Hematopoietic multipotent progenitor cell treated with erythropoietin and hydrocortisone succinate and interleukin-3 and kit ligand, for 17 days (in vitro differentiated cells): ENCODE data around the gene SLC3A2.
A peak's percentile ranks its signal among the peaks of the same experiment; 100 is the strongest.

Experiments used
- DNase-seq: peaks from one replicate; pipeline ENCODE4 v3.0.0-alpha.2; 2015; ENCODE audit warnings: low spot score

The SLC3A2 gene

GRCh38 chr11:62880231-62880802 lies 379 bp upstream of the SLC3A2 start:
- DNase-seq = no peak

- DNase-seq = peak; percentile 93
Measured at GRCh38 chr11:62881579-62882430, 1.1 kb downstream of the SLC3A2 start.

DNA sequence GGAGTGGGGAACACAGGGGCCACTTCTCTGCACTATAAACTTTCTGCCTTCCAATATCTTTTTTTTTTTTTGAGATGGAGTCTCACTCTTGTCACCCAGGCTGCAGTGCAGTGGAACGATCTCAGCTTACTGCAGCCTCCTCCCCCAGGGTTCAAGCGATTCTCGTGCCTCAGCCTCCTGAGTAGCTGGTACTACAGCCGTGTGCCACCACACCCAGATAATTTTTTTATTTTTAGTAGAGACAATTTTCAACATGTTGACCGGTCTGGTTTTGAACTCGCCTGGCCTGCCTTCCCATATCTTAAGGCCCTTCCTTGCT lies 1.7 kb downstream of the SLC3A2 start:
- DNase-seq = peak; percentile 67

DNA sequence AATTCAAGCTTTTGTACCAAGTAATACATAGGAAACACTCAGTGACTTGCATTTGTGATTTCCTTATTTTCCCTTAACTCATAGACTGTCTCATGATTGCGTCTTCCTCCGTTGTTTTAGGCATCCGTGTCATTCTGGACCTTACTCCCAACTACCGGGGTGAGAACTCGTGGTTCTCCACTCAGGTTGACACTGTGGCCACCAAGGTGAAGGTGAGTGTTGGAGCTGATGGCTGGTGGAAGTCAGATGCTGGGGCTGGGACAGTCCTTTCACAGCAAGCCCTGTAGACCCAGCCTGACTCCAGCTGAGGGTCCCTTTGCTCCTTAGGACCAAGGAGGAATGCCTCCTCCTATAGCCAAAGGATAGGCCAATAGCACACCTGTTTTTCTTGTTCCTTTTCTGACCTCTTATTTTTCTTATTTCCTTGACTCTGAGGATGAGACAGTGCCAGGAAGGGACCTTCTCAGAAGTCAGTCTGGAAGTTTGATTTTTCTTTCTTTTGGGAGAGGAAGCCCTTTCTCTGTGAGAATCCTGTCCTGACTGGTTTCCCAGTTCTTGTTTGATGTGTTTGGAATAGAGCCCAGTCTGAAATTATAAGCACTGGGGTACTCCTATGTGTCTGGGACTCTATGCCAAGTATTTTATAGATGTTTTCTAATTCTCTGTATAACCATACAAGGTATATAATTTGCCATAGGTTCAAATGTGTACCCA lies 2.2 kb downstream of the SLC3A2 start:
- DNase-seq = peak; percentile 47

DNA sequence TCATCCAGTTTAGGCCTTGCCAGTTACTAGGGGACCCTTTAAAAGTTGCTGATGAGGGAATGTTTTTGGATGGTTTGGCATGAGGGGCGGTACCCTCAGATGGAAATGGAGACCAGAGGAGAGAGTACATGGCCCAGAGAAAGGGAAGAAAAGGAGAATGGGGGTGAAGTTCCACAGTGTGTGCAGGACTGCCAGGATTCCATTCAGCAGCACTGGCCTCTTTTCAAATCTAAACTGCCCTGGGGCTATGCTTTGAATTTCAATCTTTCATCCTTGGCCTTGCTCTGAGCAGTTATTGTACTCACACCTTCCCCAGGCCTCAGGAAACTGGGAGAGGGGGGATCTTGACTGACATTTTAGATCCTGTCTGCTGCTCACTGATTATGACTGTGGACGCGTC lies 3.0 kb downstream of the SLC3A2 start:
- no peak for DNase-seq

DNA sequence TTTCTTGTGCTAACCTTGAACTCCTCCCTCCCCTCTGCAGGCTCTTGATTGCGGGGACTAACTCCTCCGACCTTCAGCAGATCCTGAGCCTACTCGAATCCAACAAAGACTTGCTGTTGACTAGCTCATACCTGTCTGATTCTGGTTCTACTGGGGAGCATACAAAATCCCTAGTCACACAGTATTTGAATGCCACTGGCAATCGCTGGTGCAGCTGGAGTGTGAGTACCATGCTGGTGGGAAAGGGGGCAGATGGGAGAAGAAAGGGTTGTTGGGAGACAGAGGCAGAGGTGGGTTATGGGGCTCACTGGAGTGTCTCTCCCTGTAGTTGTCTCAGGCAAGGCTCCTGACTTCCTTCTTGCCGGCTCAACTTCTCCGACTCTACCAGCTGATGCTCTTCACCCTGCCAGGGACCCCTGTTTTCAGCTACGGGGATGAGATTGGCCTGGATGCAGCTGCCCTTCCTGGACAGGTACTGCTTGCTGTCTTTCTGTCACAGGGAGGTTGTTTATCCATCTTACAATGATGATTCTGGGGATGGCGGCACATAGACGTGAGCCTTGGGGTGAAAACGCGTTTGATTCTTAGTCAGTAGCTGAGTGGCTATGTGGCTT lies 4.5 kb downstream of the SLC3A2 start:
- DNase-seq = no peak

DNA sequence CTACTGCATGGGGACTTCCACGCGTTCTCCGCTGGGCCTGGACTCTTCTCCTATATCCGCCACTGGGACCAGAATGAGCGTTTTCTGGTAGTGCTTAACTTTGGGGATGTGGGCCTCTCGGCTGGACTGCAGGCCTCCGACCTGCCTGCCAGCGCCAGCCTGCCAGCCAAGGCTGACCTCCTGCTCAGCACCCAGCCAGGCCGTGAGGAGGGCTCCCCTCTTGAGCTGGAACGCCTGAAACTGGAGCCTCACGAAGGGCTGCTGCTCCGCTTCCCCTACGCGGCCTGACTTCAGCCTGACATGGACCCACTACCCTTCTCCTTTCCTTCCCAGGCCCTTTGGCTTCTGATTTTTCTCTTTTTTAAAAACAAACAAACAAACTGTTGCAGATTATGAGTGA lies 7.7 kb downstream of the SLC3A2 start:
- DNase-seq = no peak

DNA sequence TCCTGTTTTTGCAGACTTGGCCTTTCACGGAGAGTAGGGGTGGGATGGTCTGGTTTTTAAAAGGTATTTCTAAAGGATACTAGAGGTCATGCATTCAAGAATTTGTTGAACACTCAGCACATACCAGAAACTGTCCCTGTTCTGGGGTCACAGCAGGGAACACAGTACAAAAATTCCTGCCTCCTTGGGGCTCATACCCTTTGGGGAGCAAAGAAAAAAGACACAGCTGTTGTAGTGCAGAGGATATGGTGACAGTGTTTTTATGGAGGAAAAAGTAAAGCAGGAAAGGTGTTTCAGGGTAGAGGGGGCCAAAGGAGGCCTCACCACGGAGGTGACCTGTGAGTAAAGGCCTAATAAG lies 8.4 kb downstream of the SLC3A2 start:
- DNase-seq = no peak

DNA sequence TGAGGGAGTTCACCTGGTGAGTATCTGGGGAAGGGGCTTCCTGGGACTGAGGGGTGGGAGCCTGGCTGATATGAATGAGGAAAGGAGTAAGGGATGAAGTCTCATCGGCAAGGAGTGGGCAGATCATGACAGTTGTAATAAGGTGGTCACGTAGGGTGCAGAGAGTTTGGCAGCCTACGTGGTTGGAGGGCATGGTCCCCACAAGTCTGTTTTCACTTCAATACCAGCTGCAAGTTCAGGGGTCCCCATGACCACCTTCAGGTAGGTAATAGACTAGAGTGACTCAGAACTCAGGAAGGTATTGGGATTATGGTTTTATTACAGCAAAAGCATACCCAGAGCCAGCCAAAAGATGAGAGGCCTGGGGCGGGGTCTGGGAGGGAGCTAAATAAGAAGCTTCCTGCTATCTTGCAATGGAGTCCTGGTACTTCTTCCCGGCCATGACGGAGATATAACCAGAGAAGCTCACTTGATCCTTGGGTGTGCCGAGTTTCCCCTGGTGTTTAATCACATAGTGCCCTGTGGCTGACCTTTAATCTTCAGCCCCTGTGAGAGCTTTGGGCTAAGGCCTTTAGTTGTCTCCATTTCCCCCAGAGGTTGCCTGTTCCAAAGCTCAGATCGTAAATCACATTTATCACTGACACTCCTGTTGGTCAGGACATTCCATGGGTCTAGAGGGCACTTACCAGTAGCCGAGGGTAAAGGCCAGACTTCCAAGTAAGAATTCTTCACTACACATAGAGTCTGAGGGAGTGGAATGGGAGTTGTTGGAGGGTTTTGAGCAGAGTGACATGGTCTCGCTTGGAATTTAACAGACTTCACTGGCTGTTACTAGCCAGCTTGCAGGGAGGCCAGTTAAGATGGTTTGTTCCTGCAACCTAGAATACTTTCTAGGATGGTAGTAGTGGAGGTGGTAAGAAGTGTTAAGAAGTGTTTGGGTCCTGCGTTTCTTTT lies 9.1 kb downstream of the SLC3A2 start:
- DNase-seq = no peak

DNA sequence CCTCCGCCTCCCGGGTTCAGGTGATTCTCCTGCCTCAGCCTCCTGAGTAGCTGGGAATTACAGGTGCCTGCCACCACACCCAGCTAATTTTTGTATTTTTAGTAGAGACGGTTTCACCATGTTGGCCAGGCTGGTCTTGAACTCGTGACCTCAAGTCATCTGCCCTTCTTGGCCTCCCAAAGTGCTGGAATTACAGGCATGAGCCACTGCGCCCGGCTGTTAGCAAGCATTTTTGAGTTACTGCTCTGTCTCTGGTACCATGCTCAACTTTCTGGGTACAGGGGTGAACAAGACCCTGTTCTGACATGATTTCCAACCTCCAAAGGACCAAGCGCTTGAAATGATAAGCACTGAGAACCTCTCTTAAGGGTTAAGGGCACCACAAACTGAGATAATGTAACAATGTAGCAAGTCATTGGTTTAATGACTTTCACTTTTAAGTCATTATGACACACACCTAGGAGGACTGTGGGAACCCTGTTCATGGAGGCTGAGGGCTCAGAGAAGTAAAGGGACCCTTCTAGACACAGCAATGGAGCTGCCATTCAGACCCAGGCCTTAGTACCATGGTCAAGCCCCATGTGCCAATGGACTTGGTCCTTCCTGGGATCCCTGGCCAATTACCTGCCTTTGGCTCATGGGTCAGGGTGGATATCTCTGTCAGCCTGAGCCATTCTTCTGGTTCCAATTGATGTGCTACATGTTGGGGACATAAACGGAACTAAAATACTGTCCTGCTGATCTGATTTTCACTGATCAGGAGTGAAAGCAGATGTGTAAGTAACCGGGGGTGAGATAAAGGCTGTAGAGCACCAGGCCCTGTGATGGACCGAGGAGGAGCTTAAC lies 11.6 kb downstream of the SLC3A2 start:
- no peak for DNase-seq

- DNase-seq = no peak
Measured at GRCh38 chr11:62895501-62895900, 14.8 kb downstream of the SLC3A2 start.

DNA sequence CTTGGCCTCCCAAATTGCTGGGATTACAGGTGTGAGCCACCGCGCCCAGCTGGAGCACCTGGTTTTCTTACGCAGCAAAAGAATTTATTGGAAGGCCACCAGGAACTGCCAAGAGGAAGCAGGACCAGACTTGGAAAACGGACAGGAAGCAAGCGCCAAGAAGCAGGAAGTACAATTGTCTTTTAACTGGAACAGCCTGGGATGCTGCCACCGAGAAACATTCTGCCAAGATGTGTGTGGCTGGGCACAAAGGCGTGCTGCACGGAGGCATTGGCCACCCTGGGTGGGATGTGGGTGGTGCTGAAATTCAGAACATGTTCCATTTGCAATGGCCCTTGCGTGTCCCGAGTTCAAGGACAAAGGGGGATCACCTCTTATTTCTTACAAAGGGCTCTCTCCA lies 15.4 kb downstream of the SLC3A2 start:
- no peak for DNase-seq

DNA sequence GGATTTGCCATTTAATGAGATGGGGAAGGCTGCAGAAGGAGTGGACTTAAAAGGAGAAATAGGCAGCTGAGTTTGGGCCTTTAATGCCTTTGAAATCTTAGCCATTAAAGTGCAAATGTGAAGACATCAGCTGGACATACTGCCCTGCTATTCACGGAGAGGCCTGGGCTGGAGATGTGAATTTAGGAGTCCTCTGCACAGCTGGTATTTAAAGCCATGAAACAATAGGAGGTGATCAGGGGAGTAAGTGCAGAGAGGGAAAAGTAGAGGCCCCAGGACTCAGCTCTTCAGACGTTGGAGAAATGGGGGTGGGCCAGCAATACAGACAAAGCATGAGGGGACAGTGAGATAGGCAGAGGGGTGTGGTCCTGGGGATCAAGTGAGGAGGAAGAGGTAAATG lies 16.6 kb downstream of the SLC3A2 start:
- DNase-seq = no peak

DNA sequence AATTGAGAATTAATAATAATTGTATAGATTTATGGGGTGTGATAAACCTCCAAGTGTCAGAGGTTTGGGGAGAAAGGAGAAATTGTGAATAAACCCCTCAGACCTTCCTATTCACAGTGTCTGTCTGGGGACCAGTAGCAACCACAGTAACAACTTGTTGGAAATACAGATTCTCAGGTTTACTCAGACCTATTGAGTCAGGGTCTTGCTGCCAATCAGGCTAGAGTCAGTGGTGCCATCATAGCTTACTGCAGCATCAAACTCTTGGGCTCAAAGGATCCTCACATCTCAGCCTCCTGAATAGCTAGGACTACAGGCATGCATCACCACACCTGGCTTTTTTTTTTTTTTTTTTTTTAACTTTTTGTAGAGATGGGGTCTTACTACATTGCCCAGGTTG lies 17.3 kb downstream of the SLC3A2 start:
- DNase-seq = no peak

DNA sequence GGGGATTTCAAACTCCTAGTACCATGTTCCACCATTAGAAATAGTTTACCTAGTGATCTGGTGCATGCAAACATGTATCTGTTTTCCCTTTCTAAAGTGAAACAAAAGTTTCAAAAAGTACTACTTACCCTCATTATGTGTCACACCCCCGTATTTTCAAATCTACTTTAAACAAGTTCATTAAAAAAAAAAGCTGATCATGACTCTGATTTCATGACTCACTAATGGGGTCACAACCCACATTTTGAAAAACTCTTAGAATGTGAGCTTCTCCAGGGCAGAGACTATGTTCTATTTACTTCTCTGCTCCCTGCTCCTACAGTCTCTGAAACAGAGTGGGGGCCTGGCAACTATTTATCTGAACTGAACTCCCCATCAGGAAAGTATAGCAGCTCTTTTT lies 22.2 kb downstream of the SLC3A2 start:
- no peak for DNase-seq

DNA sequence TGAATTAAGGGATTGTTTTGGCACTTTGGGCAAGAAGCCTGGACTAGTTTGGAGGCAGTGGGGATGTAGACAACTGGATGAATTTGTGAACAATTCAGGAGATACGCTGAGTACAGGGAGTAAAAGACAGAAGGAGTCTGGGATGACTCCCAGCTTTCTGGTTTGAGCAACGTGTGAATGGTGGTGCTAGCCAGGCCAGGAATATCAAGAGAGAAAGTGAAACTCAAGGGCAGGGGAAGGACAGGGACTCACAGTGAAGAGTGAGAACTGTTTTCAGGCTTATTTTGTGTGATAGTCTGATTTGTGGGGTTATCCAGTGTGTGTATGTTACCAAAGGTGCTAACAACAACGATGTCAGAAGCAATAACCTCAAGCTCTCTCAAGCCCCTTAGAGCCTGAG lies 24.6 kb downstream of the SLC3A2 start:
- DNase-seq = no peak

GRCh38 chr11:62905927-62906531 lies 25.3 kb downstream of the SLC3A2 start:
- DNase-seq = peak; percentile 90

DNA sequence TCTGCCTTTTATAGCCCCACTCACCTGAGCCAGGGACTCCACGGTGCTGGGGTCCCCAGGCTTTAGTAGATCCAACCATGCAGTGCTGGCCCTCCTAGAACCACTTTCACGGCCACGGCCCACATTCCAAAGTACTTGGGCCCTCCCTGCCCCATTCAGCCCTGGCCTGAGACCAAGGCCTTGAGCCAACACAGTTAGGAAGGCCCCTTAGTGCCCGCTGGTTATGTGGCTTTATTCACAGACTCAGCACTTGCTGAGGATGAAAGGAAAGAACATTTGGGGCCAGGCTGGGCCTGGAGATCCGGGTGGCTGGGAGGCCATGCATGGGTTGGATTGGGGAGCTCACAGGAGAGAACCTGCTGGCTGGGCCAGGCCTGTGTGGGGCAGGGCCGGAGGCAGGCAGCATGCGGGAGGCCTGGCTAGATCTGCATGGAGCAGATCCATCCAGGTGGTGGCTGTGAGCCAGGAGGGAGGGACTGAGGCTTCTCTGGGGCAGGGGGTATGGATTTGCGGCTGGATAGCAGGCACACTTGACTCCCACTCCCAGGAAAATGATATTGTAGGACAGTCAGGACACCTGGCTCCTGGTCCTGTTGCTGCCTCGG lies 27.9 kb downstream of the SLC3A2 start:
- DNase-seq = no peak

DNA sequence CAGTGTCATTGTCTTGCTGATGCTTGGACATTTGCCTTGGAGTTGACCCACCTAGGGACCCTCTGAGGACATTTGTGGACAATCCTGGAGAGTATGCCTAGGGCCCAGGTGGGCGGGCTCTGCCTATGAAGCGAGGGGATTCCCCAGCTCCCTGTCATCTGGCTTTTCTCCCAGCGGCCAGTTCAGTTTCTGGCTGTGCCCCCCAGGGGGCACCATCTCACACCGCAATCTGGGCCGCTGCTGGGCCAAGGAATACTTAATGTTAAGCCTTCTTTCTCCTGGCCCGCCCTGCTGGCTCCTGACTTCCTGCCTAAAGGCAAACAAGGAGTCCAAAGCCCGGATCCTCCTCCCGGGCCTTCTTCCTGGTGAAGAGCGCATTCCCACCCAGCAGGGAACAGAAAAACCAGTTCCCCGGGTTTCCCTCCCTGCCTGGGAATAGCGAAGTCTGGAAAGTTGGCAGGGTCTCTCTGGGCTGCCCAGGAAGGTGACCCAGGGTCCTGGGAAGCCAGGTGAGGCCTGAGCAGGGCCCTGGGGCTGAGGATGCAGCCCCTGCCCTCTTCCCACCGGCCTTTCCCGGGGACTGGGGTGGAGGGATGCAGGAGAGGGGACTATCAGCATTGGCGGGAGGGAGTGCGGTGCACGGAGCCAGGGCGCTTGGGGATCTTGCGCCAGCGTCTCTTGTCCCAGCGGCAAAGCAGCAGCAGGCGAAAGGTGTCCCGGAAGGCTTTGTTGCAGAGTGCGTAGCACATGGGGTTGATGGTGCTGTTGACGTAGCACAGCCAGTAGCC lies 28.6 kb downstream of the SLC3A2 start:
- DNase-seq = no peak
